H1 (cell line): ENCODE results near the gene GIT1. TPM values are rescaled to one million over a fixed set of nuclear protein-coding genes. Genes with fewer than 3 reads are reported as not detected.

Experiments
- CTCF ChIA-PET: fragments of 300-600 bp; sonication (Branson Sonifier 250); formaldehyde crosslinking; loops from one replicate; lab custom pipeline; 2021; ENCODE audit not compliant: partially characterized antibody; lab: Charles Lee
- POLR2A ChIA-PET: fragments of 300-600 bp; sonication (Branson Sonifier 250); formaldehyde crosslinking; loops from one replicate; lab custom pipeline; 2021; ENCODE audit warnings: inconsistent platforms; ENCODE audit not compliant: partially characterized antibody; lab: Charles Lee
- DNase-seq, 2 experiments: peaks; one replicate each; pipeline versions ENCODE4 v3.0.0 to v3.0.0-alpha.2; 2010 to 2022; ENCODE audit warnings: low spot score in 2 of 2, low read depth in 1 of 2, mixed read lengths in 1 of 2
- FAIRE-seq: peaks from 2 replicates; lab custom pipeline; 2011; peaks lifted over from hg19 to GRCh38; lab: Jason Lieb, UNC
- H2AFZ ChIP-seq: 2 replicates; pipeline ENCODE4 v1.8.1; 2012; ENCODE audit warnings: low read length, inconsistent platforms
- H2AK5ac ChIP-seq: 2 replicates; pipeline ENCODE4 v1.6.1; 2013; ENCODE audit warnings: low read depth, low read length
- H2BK120ac ChIP-seq: replicated peaks from 2 replicates; pipeline ENCODE3; 2013; ENCODE audit warnings: low read depth, low read length, inconsistent platforms
- H2BK12ac ChIP-seq: 2 replicates; pipeline ENCODE4 v1.6.1; 2013; ENCODE audit warnings: low read depth, low read length
- H2BK15ac ChIP-seq: 2 replicates; pipeline ENCODE4 v1.6.1; 2013; ENCODE audit warnings: low read length
- H2BK20ac ChIP-seq: 2 replicates; pipeline ENCODE4 v1.6.1; 2013; ENCODE audit warnings: low read length
- H2BK5ac ChIP-seq: 2 replicates; pipeline ENCODE4 v1.6.1; 2013; ENCODE audit warnings: low read depth, low read length
- H3K14ac ChIP-seq: 2 replicates; pipeline ENCODE4 v1.6.1; 2013; ENCODE audit warnings: inconsistent platforms; ENCODE audit not compliant: insufficient read length
- H3K18ac ChIP-seq: 2 replicates; pipeline ENCODE4 v1.6.1; 2013; ENCODE audit warnings: low read length; ENCODE audit errors: extremely low read depth
- H3K23ac ChIP-seq: 2 replicates; pipeline ENCODE4 v1.6.1; 2013; ENCODE audit warnings: inconsistent platforms; ENCODE audit not compliant: insufficient read length
- H3K23me2 ChIP-seq: 2 replicates; pipeline ENCODE4 v1.6.1; 2013; ENCODE audit warnings: low read depth, low read length
- H3K27ac ChIP-seq: 2 replicates; pipeline ENCODE4 v1.6.1; 2011; ENCODE audit warnings: low read depth, low read length, inconsistent platforms
- H3K27me3 ChIP-seq, 4 experiments: replicated peaks in 1 of 4; 1 replicate in 1 of 4; 2 replicates in 3 of 4; pipeline versions ENCODE4 v1.6.1 to v1.8.1; 2011 to 2013; ENCODE audit warnings: low read length in 3 of 4, mild to moderate bottlenecking in 3 of 4, inconsistent platforms in 2 of 4, mixed read lengths in 2 of 4, moderate library complexity in 1 of 4; ENCODE audit not compliant: control insufficient read depth in 3 of 4, insufficient read depth in 3 of 4; ENCODE audit errors: extremely low read depth in 1 of 4
- H3K36me3 ChIP-seq, 4 experiments: 2 replicates each; pipeline versions ENCODE4 v1.6.1 to v1.8.1; 2011 to 2013; ENCODE audit warnings: mild to moderate bottlenecking in 4 of 4, low read length in 3 of 4, moderate library complexity in 2 of 4, control low read depth in 1 of 4, inconsistent platforms in 1 of 4; ENCODE audit not compliant: insufficient read depth in 4 of 4, control insufficient read depth in 2 of 4
- H3K4ac ChIP-seq: replicated peaks from 2 replicates; pipeline ENCODE3; 2013; ENCODE audit warnings: low read length, low read depth, mixed read lengths, inconsistent platforms; ENCODE audit not compliant: insufficient read length
- H3K4me1 ChIP-seq, 4 experiments: replicated peaks in 1 of 4; 1 replicate in 1 of 4; 2 replicates in 3 of 4; pipeline versions ENCODE4 v1.6.1 to v1.8.1; 2011 to 2013; ENCODE audit warnings: low read length in 3 of 4, inconsistent platforms in 2 of 4, mixed read lengths in 1 of 4; ENCODE audit not compliant: insufficient read depth in 4 of 4, control insufficient read depth in 3 of 4
- H3K4me2 ChIP-seq, 2 experiments: 2 replicates each; pipeline versions ENCODE4 v1.6.1 to v1.8.1; 2011 to 2013; ENCODE audit warnings: low read depth in 2 of 2, low read length in 2 of 2, control low read depth in 1 of 2, inconsistent platforms in 1 of 2, mild to moderate bottlenecking in 1 of 2; ENCODE audit not compliant: insufficient read depth in 1 of 2
- H3K4me3 ChIP-seq, 4 experiments: fragments of 200-600, 300-600 bp in 1 of 4; sonication (generic), shearing (Covaris generic), sonication (Bioruptor Twin) in 1 of 4; 2 replicates each; pipeline versions ENCODE4 v1.5.1 to v1.8.1; 2011 to 2016; ENCODE audit warnings: low read length in 4 of 4, low read depth in 3 of 4, control low read depth in 2 of 4, inconsistent platforms in 2 of 4, mild to moderate bottlenecking in 2 of 4, mixed read lengths in 1 of 4, moderate library complexity in 1 of 4; ENCODE audit not compliant: insufficient read depth in 2 of 4; ENCODE audit errors: extremely low read depth in 1 of 4
- H3K56ac ChIP-seq: replicated peaks from 2 replicates; pipeline ENCODE3; 2013; ENCODE audit warnings: low read depth, mild to moderate bottlenecking, mixed read lengths, low read length, inconsistent platforms; ENCODE audit not compliant: insufficient read length
- H3K79me1 ChIP-seq: 2 replicates; pipeline ENCODE4 v1.6.1; 2013; ENCODE audit warnings: low read depth, low read length, control low read depth
- H3K79me2 ChIP-seq, 2 experiments: 2 replicates each; pipeline versions ENCODE4 v1.6.1 to v1.8.1; 2012 to 2013; ENCODE audit warnings: low read length in 2 of 2, mild to moderate bottlenecking in 2 of 2, inconsistent platforms in 1 of 2; ENCODE audit not compliant: insufficient read depth in 2 of 2, control insufficient read depth in 1 of 2
- H3K9ac ChIP-seq, 4 experiments: replicated peaks in 1 of 4; 1 replicate in 1 of 4; 2 replicates in 3 of 4; pipeline versions ENCODE4 v1.6.1 to v1.8.1; 2011 to 2013; ENCODE audit warnings: low read depth in 3 of 4, low read length in 3 of 4, control low read depth in 2 of 4, mild to moderate bottlenecking in 2 of 4, moderate library complexity in 2 of 4, inconsistent platforms in 1 of 4; ENCODE audit errors: extremely low read depth in 1 of 4
- H3K9me3 ChIP-seq, 2 experiments: 2 replicates each; pipeline versions ENCODE4 v1.6.1 to v1.8.1; 2012 to 2013; ENCODE audit warnings: mild to moderate bottlenecking in 2 of 2, moderate library complexity in 2 of 2, control low read depth in 1 of 2, inconsistent platforms in 1 of 2, low read depth in 1 of 2, low read length in 1 of 2, mixed read lengths in 1 of 2; ENCODE audit not compliant: insufficient read depth in 2 of 2
- H4K20me1 ChIP-seq, 2 experiments: replicated peaks in 1 of 2; 2 replicates each; pipeline versions ENCODE3 to v1.8.1; 2011 to 2013; ENCODE audit warnings: inconsistent platforms in 2 of 2, low read length in 2 of 2, mild to moderate bottlenecking in 1 of 2; ENCODE audit not compliant: insufficient read depth in 2 of 2, control insufficient read depth in 1 of 2
- H4K5ac ChIP-seq: 2 replicates; pipeline ENCODE4 v1.6.1; 2013; ENCODE audit warnings: low read length, low read depth, mixed read lengths, inconsistent platforms; ENCODE audit not compliant: insufficient read length
- H4K8ac ChIP-seq: 2 replicates; pipeline ENCODE4 v1.8.0; 2013; ENCODE audit warnings: mild to moderate bottlenecking, moderate library complexity, low read length, inconsistent platforms; ENCODE audit not compliant: insufficient read depth; ENCODE audit errors: extremely low read depth
- H4K91ac ChIP-seq: replicated peaks from 2 replicates; pipeline ENCODE3; 2013; ENCODE audit warnings: low read length, mixed read lengths, inconsistent platforms; ENCODE audit not compliant: insufficient read length
- NRF1 ChIP-seq: IDR thresholded peaks from 2 replicates; pipeline ENCODE4 v1.6.1; 2011; ENCODE audit warnings: mild to moderate bottlenecking, low read depth, low read length, improper control_type of control experiment
- RBBP5 ChIP-seq: IDR thresholded peaks from 2 replicates; pipeline ENCODE4 v1.7.1; 2012; ENCODE audit warnings: low read depth, mild to moderate bottlenecking, inconsistent platforms, low read length, moderate library complexity, borderline replicate concordance
- WGBS, 2 experiments: shearing (Covaris generic) in 1 of 2; methylation state at CpG; one replicate each; pipeline versions ENCODE4 v1.1.6 to v1.1.7; 2013 to 2015; ENCODE audit warnings: low lambda C conversion rate in 2 of 2, mixed read lengths in 2 of 2, inconsistent platforms in 1 of 2, low coverage in 1 of 2, missing lambda C conversion rate in 1 of 2; ENCODE audit not compliant: insufficient replicate concordance in 2 of 2, insufficient coverage in 1 of 2, insufficient read length in 1 of 2; ENCODE audit errors: extremely low coverage in 1 of 2, missing lambda C conversion rate in 1 of 2; 5-methylcytosine and 5-hydroxymethylcytosine counted together
- polyA plus RNA-seq, 7 experiments: library from polyadenylated mRNA; depleted of rRNA in 3 of 7; stranded (reverse) in 5 of 7; unstranded in 2 of 7; fragments of >200 nt in 5 of 7; fragments of 200-250 nt in 2 of 7; gene quantifications; 1 replicate in 5 of 7; 2 replicates in 1 of 7; 4 replicates in 1 of 7; pipeline versions ENCODE4 v1.2.1 to v1.2.3, GENCODE V29; 2011 to 2013; ENCODE audit warnings: missing spikeins in 2 of 7, mixed read lengths in 2 of 7
- total RNA-seq: library from RNA; stranded (reverse); fragmentation: NEBNext Ultra II Directional; extraction: Animal tissue kit (Norgen Biotek cat#: 25700); gene quantifications from 2 replicates; pipeline ENCODE4 v1.2.1, GENCODE V29; 2021

The GIT1 gene
- total and polyA plus RNA-seq, 2 of the 8 experiments (the other 6 are each of a cell fraction or from before 2014, with no cell fraction given), result 62.4 to 63.0 TPM

- FAIRE-seq (no peak), DNase-seq (no peak)
- Histone ChIP-seq H3K4ac (no peak overlapping the region), H3K36me3 (peaks cover 11 to 30% (median 15%) of the 10 kb centered on the region in 4 experiments; a peak in 6 of 8 replicates), H3K4me2 (no peak overlapping the region), H2AK5ac (no peak overlapping the region), H2AFZ (no peak overlapping the region), H3K79me2 (no peaks in the 10 kb centered on the region), H3K18ac (no peak overlapping the region), H3K4me1 (no peaks in the 10 kb centered on the region; a peak in 1 of 7 replicates), H2BK15ac (no peak overlapping the region), H2BK5ac (no peak overlapping the region), H3K4me3 (no peak overlapping the region), H3K9ac (no peak overlapping the region), H4K20me1 (peaks cover 0 to 5% of the 10 kb centered on the region in 2 experiments), H3K56ac (no peak overlapping the region), H3K23ac (no peak overlapping the region), H3K14ac (no peak overlapping the region), H4K5ac (no peak overlapping the region), H4K91ac (no peak overlapping the region), H4K8ac (no peak overlapping the region), H3K27me3 (peaks cover 0 to 4% (median 2%) of the 10 kb centered on the region in 4 experiments; a peak in 2 of 7 replicates), H2BK12ac (no peak overlapping the region), H3K79me1 (no peaks in the 10 kb centered on the region), H2BK20ac (no peak overlapping the region), H2BK120ac (no peak overlapping the region), H3K9me3 (no peaks in the 10 kb centered on the region), H3K23me2 (no peaks in the 10 kb centered on the region; the same call in 1 of the 2 replicates), H3K27ac (no peak overlapping the region)
- TF ChIP-seq RBBP5 (no peak), NRF1 (no peak)
- ChIA-PET CTCF (interaction anchor here (0.5 to 15.3 kb wide), 7 partner anchors 11 to 548 kb away, joined by 3 to 193 read pairs (median 7); partner anchors contain the start of genes ABHD15, ANKRD13B and CORO6), POLR2A (interaction anchor here (1.2 to 2.8 kb wide), 3 partner anchors 11 to 21 kb away, joined by 3 to 12 read pairs (median 8); partner anchors contain the start of gene ANKRD13B)
- WGBS, 2 experiments, result 92% methylated on average over 9 of the region's 9 CpGs; no CpG with 5 or more reads in 1 of the 2 experiments
These were observed 12.5 kb downstream of the GIT1 start for GRCh38 chr17:29577001-29577370.
